GM12891 (cell line): ENCODE data around the gene SLC27A1.

ENCODE experiments used
- POLR2AphosphoS5 ChIP-seq: IDR thresholded peaks from 2 replicates; pipeline ENCODE4 v1.6.1; 2011; ENCODE audit warnings: low read depth, low read length, control low read depth
- POU2F2 ChIP-seq: IDR thresholded peaks from 2 replicates; pipeline ENCODE4 v1.6.1; 2011; ENCODE audit warnings: low read depth, mild to moderate bottlenecking, control low read depth, low read length, moderate library complexity

- TF ChIP-seq POLR2AphosphoS5 (no peak), POU2F2 (no peak)
These were observed 54.8 kb downstream of the SLC27A1 start for GRCh38 chr19:17525141-17525540.
